ENCODE measurements around the gene SAMD11. TPM values are rescaled to one million over a fixed set of nuclear protein-coding genes. Genes with fewer than 3 reads are reported as not detected.
"Not testable (repeated sequence)": the region's sequence is repeated elsewhere in the genome, so short reads cannot be mapped to it uniquely, and the experiment has no call there.

Gene SAMD11
- total and polyA plus RNA-seq, 2 experiments from 2014 or later, result 8.2 to 40.9 TPM

GRCh38 chr1:974687-975328 is 51.1 kb downstream of the SAMD11 start:
- Histone ChIP-seq H3K9me2 (ENCODE audit: insufficient read depth) (no peaks in the 10 kb centered on the region), H3K4me3 (no peak overlapping the region), H3K9ac (no peak overlapping the region), H3F3A (ENCODE audit: insufficient read depth) (no peaks in the 10 kb centered on the region), H3K9me3 (ENCODE audit: low read depth) (no peaks in the 10 kb centered on the region), H3K36me3 (ENCODE audit: low read depth) (no peaks in the 10 kb centered on the region), H3K27ac (no peak overlapping the region), H3K27me3 (replicated peaks; ENCODE audit: insufficient read depth) (no peaks in the 10 kb centered on the region), H2AFZ (no peak overlapping the region), H3K4me2 (ENCODE audit: unreplicated experiment) (no peak overlapping the region), H3K4me1 (ENCODE audit: insufficient read depth) (no peaks in the 10 kb centered on the region), H3K79me2 (ENCODE audit: insufficient read depth) (no peaks in the 10 kb centered on the region), H4K20me1 (ENCODE audit: insufficient read depth) (no peaks in the 10 kb centered on the region)
- DNase-seq, result no peak
- WGBS, 2 experiments (ENCODE audit: low coverage in 1 of 2, low lambda C conversion rate in 2 of 2, missing lambda C conversion rate in 2 of 2), result 65 to 70% methylated on average over 15 to 17 of the region's 17 CpGs
- TF ChIP-seq EZH2phosphoT487 (IDR thresholded peaks at IDR 0.05; ENCODE audit: insufficient read depth, low read depth), result no peak
- TF ChIP-seq EZH2 (IDR thresholded peaks at IDR 0.05; ENCODE audit: insufficient read depth, poor library complexity, severe bottlenecking), result no peak
- in situ Hi-C loops (cut with MboI), result no loop called here

- Histone ChIP-seq H3K27ac (no peak overlapping the region), H3K9me2 (ENCODE audit: insufficient read depth) (no peaks in the 10 kb centered on the region), H2AFZ (no peak overlapping the region), H3K4me3 (no peak overlapping the region), H3K79me2 (ENCODE audit: insufficient read depth) (no peaks in the 10 kb centered on the region), H3K9ac (no peak overlapping the region), H4K20me1 (ENCODE audit: insufficient read depth) (no peaks in the 10 kb centered on the region), H3K4me2 (ENCODE audit: unreplicated experiment) (no peak overlapping the region), H3K27me3 (replicated peaks; ENCODE audit: insufficient read depth) (no peaks in the 10 kb centered on the region), H3K9me3 (ENCODE audit: low read depth) (no peaks in the 10 kb centered on the region), H3F3A (ENCODE audit: insufficient read depth) (no peaks in the 10 kb centered on the region), H3K36me3 (ENCODE audit: low read depth) (no peaks in the 10 kb centered on the region), H3K4me1 (ENCODE audit: insufficient read depth) (no peaks in the 10 kb centered on the region)
- TF ChIP-seq EZH2phosphoT487 (IDR thresholded peaks at IDR 0.05; ENCODE audit: insufficient read depth, low read depth), result no peak
- no peak for TF ChIP-seq EZH2 (IDR thresholded peaks at IDR 0.05; ENCODE audit: insufficient read depth, poor library complexity, severe bottlenecking)
- WGBS, 2 experiments (ENCODE audit: low coverage in 1 of 2, low lambda C conversion rate in 2 of 2, missing lambda C conversion rate in 2 of 2), result 62 to 65% methylated on average over 6 to 9 of the region's 9 CpGs
- in situ Hi-C loops (cut with MboI), result no loop called here
- DNase-seq, result no peak
Measured at GRCh38 chr1:975365-975764, 51.6 kb downstream of the SAMD11 start.

DNA sequence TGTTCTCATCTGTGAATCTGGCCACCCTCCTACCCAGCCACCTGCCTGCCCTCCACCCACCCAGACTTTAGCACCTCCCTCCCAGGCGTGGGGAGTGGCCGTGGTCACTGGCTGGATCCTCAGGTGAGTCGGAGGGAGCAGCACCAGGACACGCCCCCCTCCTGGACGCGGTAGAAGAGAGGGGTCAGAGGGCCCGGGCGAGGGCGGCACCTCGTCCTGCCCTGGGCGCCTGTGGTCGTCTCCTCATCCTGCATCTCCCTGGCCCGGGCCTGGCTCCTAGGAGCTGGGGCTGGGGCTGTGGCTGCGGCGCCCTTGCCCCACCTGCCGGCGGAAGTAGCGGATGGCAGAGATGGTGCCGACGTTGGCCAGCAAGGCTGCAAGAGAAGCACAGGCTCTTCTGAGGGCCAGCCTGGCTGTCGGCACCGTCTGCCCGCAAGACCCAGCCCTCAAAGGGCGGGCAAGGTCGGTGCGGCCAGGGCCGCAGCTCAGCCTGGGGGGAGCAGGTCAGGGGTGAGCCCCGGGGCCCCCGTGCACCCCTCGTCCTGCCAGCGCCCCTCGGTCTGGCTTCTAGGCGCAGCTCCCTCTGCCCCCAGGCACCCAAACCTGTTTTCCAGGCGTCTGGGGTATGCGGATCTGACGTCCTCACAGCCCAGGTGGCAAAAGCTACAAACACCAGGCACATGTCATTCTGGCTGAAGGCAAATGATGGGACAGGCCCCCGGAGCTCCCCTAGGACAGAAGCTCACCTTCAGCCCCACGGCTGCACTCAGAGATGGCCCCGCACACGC is 52.4 kb downstream of the SAMD11 start:
- WGBS, 2 experiments (ENCODE audit: low coverage in 1 of 2, low lambda C conversion rate in 2 of 2, missing lambda C conversion rate in 2 of 2), result 5 to 7% methylated on average over 31 of the region's 40 CpGs
- Histone ChIP-seq H3K9ac (peak overlapping the region; percentile 28; the same call in 1 of the 2 replicates), H3K27me3 (replicated peaks; ENCODE audit: insufficient read depth) (no peaks in the 10 kb centered on the region), H3K4me3 (peak overlapping the region; percentile 45), H3K79me2 (ENCODE audit: insufficient read depth) (no peaks in the 10 kb centered on the region), H4K20me1 (ENCODE audit: insufficient read depth) (no peaks in the 10 kb centered on the region), H3K9me3 (ENCODE audit: low read depth) (no peaks in the 10 kb centered on the region), H3K27ac (no peak overlapping the region), H3K4me1 (ENCODE audit: insufficient read depth) (no peaks in the 10 kb centered on the region), H3K36me3 (ENCODE audit: low read depth) (no peaks in the 10 kb centered on the region), H2AFZ (peak overlapping the region; percentile 69; the same call in 1 of the 2 replicates), H3K9me2 (ENCODE audit: insufficient read depth) (no peaks in the 10 kb centered on the region), H3K4me2 (ENCODE audit: unreplicated experiment) (peak overlapping the region; percentile 58), H3F3A (ENCODE audit: insufficient read depth) (no peaks in the 10 kb centered on the region)
- TF ChIP-seq EZH2 (IDR thresholded peaks at IDR 0.05; ENCODE audit: insufficient read depth, poor library complexity, severe bottlenecking) (no peak), EZH2phosphoT487 (IDR thresholded peaks at IDR 0.05; ENCODE audit: insufficient read depth, low read depth) (no peak)
- DNase-seq, result peak; percentile 83
- in situ Hi-C loops (cut with MboI), result no loop called here

- H3K9ac ChIP-seq; in situ Hi-C loops (cut with MboI); H2AFZ ChIP-seq; DNase-seq; H3K27ac ChIP-seq; H3K9me3 ChIP-seq (ENCODE audit: low read depth); H3K79me2 ChIP-seq (ENCODE audit: insufficient read depth); H3K4me3 ChIP-seq; H4K20me1 ChIP-seq (ENCODE audit: insufficient read depth); H3K27me3 ChIP-seq (replicated peaks; ENCODE audit: insufficient read depth); H3F3A ChIP-seq (ENCODE audit: insufficient read depth); H3K4me1 ChIP-seq (ENCODE audit: insufficient read depth); H3K36me3 ChIP-seq (ENCODE audit: low read depth); H3K4me2 ChIP-seq (ENCODE audit: unreplicated experiment); H3K9me2 ChIP-seq (ENCODE audit: insufficient read depth): not testable (repeated sequence)
- WGBS, 2 experiments (ENCODE audit: low coverage in 1 of 2, low lambda C conversion rate in 2 of 2, missing lambda C conversion rate in 2 of 2), result 69% methylated on average over 20 of the region's 39 CpGs; no CpG with 5 or more reads in 1 of the 2 experiments
Measured at GRCh38 chr1:976791-977190, 53.1 kb downstream of the SAMD11 start.

Measured in GM23248 (cell line).